HG03097 (cell line): ENCODE results near the gene TBC1D2.

Experiments
- ATAC-seq: cut with Tn5 transposase; IDR thresholded peaks from one replicate; pipeline ENCODE4 v1.9.1; 2021; ENCODE audit not compliant: unreplicated experiment, low FRiP score

Gene TBC1D2

DNA sequence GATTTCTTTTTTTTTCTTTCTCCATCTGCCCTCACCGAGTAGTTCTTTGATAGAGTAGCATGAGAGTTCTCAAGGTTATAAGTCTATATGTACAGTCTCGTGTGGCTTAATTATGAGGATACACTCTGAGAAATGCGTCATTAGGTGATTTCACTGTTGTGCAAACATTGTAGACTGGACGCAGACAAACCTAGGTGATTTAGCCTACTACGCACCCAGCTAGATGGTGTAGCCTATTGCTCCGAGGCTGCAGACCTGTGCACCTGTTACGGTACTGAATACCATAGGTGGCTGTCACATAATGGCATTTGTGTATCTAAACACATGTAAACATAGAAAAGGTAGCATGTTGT is 36.1 kb downstream of the TBC1D2 start:
- ATAC-seq = no peak

DNA sequence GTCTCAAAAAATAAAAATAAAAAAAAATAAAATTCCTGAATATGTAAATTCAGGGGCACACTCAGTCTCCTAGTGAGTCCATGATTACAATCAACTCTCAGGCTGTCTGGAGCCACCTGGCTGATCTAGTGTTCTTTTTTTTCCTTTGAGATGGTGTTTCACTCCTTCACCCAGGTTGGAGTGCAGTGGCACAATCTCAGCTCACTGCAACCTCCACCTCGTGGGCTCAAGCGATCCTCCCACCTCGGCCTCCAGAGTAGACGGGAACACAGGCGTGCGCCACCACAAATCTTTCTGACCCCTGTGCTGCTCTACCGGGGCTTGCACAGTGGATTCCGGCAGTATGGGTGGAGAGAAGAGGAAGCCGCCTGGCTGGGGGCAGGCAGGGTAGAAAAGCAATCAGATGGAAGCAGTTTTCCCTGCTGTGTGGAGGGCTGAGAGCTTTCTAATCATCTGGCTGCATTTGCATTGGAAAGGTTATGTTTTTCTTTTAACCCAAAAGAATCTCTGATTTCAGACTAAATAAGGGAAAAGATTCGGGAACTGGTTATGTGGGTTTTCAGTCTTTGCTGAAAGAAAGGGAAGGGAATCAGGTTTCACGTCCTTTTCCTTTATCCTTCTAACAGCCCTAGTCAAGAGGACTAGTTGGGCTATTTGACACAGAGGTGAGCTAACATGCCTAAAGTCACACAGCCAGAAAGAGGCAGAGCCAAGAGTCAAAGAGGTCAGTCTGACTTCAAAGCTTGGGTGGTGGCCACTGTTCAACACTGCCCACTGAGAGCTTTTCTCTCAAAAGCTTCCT is 36.7 kb downstream of the TBC1D2 start:
- no peak for ATAC-seq

GRCh38 chr9:98217255-98217654 is 38.2 kb downstream of the TBC1D2 start:
- no peak for ATAC-seq

GRCh38 chr9:98216391-98216790 is 39.1 kb downstream of the TBC1D2 start:
- ATAC-seq = no peak

DNA sequence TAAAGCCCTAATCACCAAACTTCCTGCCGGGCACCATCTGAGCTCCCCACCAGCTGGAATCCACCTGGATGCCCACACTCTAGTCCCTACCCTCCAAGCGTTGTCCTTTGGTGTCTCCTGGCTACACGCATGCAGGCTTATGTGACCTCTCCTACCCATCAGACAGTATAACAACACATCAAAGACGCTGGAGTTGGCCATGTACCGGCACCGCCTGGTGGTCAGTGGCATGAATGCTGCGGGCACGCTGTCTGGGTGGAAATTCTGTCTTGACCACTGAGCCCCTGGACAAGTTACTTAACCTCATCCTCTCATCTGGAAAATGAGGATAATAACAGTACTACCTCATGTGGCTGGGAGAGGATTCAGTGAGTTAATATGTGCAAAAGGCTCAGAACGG is 39.6 kb downstream of the TBC1D2 start:
- no peak for ATAC-seq

GRCh38 chr9:98215271-98215670 is 40.2 kb downstream of the TBC1D2 start:
- no peak for ATAC-seq

- no peak for ATAC-seq
Measured at GRCh38 chr9:98214811-98215210, 40.6 kb downstream of the TBC1D2 start.

DNA sequence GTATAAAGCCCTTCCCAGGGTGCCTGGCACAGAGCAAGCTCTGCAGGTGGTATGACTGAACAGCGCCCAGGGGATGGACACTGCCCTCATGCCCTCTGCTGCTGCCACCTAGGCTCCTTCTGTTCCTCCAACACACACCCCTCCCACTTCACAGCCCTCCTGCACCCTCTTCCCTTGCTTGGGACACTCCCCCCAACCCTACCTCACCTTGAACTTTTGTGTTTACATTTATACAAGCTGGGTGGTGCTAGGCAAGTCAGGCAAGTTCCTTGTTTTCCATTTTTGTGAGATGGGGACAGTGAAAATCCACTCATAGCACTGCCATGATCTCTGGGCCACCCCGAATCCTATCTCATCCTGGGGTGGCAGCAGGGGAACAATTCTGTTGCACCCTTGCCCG is 44.2 kb downstream of the TBC1D2 start:
- ATAC-seq = no peak

DNA sequence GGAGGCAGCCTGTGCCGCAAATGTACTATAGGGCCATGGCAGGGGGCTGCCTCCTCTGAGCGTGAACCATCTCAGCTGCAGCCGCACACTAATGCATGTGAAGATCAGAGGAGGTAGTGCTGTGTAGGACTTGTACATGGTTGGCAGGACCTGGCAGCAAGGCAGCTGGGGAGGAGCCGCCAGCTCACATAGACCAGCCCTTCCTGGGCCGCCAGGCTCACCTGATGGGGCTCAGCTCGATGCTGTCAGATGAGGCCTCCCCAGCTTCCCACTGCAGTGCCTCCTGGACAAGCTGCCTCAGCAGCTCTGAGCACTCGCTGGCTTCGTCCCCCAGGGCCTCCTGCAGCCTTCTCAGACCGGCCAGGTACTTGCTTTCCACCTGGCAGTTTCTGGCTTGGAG is 45.0 kb downstream of the TBC1D2 start:
- ATAC-seq = no peak

GRCh38 chr9:98209530-98209929 is 45.9 kb downstream of the TBC1D2 start:
- no peak for ATAC-seq

DNA sequence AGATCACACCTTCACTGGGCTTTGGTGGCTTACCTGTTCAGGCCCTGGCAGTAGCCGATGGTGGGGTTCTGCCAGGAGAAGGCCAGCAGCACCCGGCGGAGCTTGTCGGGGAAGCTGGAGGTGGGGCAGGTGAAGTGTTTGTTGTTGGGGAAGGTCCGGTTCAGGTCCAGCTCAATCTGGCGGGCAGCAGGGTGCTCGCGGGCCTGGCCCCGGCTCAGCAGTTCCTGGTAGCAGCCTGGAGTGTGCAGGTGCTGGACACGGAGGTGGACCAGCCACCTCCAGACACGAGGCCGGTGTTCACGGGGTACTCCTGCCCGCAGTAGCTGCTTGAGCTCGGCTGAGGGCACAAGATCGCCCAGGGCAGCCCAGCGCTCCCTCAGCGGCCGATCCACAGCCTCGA is 46.8 kb downstream of the TBC1D2 start:
- ATAC-seq = no peak

GRCh38 chr9:98207606-98208005 is 47.8 kb downstream of the TBC1D2 start:
- ATAC-seq = no peak

- no peak for ATAC-seq
Measured at GRCh38 chr9:98206754-98207153, 48.7 kb downstream of the TBC1D2 start.

GRCh38 chr9:98204692-98205091 is 50.8 kb downstream of the TBC1D2 start:
- ATAC-seq = no peak

- ATAC-seq = no peak
Measured at GRCh38 chr9:98203153-98203552, 52.3 kb downstream of the TBC1D2 start.

- no peak for ATAC-seq
Measured at GRCh38 chr9:98202252-98202651, 53.2 kb downstream of the TBC1D2 start.

DNA sequence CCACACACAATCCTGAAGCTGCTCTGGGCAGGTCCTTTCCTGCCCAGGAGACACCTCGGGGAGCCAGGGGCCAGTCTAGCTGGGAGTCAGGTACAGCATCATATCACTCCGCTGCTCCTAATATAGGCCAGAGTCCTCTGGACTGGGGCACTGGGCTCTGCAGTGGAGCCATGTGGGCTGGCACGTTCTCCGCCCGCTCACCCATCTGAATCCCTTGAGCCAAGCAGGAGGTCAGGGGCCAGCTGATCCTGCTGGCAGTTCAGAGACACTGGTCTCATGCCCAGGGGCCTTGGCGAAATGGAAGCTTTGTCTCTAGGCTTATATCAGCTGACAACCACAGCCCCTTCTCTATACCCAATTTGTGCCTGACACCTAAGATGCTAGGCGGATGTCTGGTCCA is 53.7 kb downstream of the TBC1D2 start:
- no peak for ATAC-seq

DNA sequence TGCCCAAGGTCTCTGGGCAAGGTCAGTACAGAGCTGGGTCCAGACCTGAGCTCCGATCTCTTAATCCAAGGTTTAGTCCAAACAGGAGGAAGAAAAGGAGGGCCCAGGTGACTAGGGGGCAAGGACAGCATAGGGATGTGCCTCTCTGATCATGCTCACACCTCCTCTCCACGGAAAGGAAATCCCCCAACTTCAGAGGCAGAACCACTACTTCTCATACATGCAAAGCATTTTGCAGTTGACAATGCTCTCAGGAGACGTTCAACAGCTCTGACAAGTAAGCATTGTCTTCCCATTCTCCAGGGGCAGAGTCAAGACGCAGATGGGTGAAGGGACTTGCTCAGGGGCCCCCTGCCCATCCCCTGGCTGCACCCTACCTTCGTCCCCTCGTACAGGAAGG is 54.3 kb downstream of the TBC1D2 start:
- ATAC-seq = no peak

- no peak for ATAC-seq
Measured at GRCh38 chr9:98199388-98200033, 55.9 kb downstream of the TBC1D2 start.

DNA sequence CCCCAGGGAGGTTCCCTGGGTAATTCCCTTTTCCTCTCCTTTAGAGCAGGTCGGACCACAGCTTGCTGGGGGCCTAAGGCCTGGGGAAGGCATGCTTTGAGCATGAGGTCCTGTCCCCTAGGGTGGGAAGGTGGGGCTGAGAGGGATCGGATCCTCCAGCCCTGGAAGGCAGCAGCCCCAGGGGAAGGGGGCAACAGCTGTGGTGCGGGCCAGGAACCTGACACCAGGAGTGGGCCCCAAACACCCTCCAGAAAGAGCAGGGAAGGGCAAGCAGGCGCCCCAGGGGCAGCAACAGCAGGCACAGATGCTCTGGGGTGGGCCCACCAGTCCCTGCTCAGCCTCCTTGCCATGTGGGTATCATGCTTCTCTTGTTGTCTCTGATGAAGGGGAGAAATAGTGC is 59.8 kb downstream of the TBC1D2 start:
- ATAC-seq = no peak

GRCh38 chr9:98193336-98193944 is 62.0 kb downstream of the TBC1D2 start:
- no peak for ATAC-seq
